GM12892 (cell line): ENCODE measurements around the gene VAPB.

Experiments used
- DNase-seq: peaks from one replicate; pipeline ENCODE4 v3.0.0; 2011; ENCODE audit not compliant: insufficient read length
- FAIRE-seq: peaks from 2 replicates; lab custom pipeline; 2011; peaks lifted over from hg19 to GRCh38; lab: Jason Lieb, UNC
- POLR2A ChIP-seq: IDR thresholded peaks from 2 replicates; pipeline ENCODE4 v1.6.1; 2011; ENCODE audit warnings: low read depth, low read length, control low read depth
- POLR2AphosphoS5 ChIP-seq: IDR thresholded peaks from 2 replicates; pipeline ENCODE4 v1.6.1; 2011; ENCODE audit warnings: low read depth, low read length, control low read depth
- TAF1 ChIP-seq: IDR thresholded peaks from 2 replicates; pipeline ENCODE4 v1.6.1; 2011; ENCODE audit warnings: low read depth, mild to moderate bottlenecking, control low read depth, low read length, borderline replicate concordance

VAPB gene

DNA sequence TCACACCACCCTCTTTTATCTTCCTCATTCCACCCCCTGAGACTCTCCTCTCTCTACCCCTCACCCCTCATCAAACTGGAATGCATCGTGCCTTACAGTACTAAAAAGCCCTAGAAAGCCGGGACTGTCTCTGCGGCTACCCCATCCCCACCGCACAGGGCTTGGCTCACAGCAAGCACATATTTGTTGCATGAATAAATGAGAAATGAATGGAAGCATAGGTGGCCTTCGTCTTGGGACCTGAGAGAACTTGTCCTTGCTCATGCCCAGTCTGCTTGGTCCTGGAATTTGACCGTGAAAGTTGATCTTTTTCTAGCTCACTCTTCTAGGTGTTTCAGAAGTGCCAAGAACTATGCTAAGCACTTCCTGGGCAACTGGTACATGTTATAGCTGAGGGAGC, 72.9 kb downstream of the VAPB start:
- FAIRE-seq (no peak), DNase-seq (no peak)
- TF ChIP-seq POLR2A (no peak), POLR2AphosphoS5 (no peak), TAF1 (no peak)

DNA sequence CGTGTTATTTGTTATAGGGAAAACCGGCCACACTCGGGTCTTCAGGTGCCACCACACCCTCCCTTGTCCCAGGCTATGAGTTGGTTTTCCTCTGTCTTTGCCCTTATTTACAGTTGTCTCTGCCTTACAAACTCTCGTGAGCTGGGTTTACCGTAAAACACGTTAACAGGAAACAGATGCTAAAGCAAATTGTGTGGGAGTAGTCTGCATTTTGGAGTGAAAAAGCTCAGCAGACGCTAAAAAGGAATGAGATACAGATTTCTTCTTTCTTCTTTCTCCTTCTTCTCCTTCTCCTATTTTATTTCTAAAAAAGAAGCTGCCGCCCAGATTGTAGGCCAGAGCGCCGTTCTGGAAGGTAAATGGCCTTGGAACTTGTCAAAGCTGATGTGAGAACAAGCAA, 74.2 kb downstream of the VAPB start:
- FAIRE-seq (no peak), DNase-seq (no peak)
- TF ChIP-seq TAF1: no peak
- no peak for TF ChIP-seq POLR2AphosphoS5
- TF ChIP-seq POLR2A: no peak

- no peak for FAIRE-seq
Observed at GRCh38 chr20:58464838-58465237, 75.8 kb downstream of the VAPB start.

DNA sequence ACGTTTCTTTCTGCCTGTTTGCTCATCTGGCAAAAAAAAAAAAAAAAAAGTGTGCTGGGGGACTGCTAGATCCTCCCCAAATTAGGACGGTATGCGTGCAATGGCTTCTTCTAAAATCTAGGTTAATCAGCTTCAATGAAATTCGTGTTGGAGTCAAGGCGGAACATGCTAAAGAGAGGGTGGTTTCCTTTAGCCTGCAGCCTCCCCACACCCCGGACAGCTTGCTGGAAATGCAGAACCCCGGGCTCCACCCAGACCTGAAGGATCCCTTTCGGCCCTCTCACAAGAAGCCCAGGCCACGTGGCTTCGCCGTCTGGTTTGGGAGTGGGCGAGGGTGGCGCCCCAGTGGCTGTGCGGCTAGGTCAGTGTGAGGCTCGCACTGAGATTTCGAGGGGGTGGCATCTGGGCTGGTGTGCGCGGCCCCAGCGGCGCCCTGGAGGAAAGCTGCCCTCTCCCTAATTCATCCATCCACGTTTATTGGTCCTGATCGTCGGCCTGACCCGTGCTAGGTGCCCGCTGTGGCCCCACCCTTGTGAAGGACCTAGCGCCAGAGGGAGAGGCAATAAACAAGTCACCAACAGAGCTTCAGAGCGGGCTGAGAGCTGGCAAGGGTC, 77.2 kb downstream of the VAPB start:
- no peak for DNase-seq
- TF ChIP-seq TAF1 (no peak), POLR2AphosphoS5 (no peak), POLR2A (no peak)
- FAIRE-seq: no peak

More at GRCh38 chr20:58464838-58465237, 75.8 kb downstream of the VAPB start:
- no peak for DNase-seq
- TF ChIP-seq POLR2AphosphoS5: no peak

DNA sequence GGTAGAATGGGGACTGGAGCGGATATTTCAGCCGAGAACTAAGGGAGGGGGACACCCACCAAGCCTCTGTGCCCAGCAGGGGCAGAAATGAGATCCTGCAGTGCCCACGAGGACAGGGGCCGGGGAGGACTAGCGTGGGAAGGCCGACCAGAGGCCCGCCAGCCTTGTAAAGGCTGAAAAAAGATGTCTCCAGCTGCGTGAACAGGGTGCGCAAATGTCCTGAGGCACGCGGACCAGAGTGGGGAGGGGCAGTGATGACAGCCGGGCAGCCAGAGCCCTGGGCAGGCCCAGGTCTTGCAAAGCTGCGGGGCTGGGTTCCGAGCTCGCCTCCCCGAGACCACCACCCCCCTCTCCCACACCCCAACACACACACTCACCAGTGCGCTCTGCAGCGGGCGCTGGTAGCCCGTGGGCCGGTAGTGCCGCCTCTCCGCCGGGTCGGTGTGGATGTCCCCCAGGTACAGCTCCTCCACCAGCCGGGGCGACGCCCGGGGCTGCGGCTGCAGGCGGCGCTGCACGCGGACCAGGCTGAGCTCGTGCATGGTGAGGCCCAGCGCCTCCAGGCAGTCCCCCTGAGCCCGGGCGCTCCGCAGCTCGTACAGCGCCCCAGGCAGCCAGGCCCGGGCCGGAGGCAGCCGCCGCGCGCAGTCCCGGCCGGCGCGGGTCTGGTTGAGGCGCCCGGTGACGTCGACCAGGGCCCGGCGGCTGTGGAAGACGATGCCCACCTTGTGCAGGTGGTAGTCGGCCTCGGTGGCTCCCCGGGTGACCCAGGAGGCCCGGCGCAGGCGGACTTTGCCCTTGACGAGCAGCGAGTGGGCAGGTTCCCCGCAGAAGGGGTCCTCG, 77.9 kb downstream of the VAPB start:
- no peak for TF ChIP-seq TAF1
- TF ChIP-seq POLR2A: no peak
- no peak for TF ChIP-seq POLR2AphosphoS5
- FAIRE-seq: no peak
- no peak for DNase-seq

DNA sequence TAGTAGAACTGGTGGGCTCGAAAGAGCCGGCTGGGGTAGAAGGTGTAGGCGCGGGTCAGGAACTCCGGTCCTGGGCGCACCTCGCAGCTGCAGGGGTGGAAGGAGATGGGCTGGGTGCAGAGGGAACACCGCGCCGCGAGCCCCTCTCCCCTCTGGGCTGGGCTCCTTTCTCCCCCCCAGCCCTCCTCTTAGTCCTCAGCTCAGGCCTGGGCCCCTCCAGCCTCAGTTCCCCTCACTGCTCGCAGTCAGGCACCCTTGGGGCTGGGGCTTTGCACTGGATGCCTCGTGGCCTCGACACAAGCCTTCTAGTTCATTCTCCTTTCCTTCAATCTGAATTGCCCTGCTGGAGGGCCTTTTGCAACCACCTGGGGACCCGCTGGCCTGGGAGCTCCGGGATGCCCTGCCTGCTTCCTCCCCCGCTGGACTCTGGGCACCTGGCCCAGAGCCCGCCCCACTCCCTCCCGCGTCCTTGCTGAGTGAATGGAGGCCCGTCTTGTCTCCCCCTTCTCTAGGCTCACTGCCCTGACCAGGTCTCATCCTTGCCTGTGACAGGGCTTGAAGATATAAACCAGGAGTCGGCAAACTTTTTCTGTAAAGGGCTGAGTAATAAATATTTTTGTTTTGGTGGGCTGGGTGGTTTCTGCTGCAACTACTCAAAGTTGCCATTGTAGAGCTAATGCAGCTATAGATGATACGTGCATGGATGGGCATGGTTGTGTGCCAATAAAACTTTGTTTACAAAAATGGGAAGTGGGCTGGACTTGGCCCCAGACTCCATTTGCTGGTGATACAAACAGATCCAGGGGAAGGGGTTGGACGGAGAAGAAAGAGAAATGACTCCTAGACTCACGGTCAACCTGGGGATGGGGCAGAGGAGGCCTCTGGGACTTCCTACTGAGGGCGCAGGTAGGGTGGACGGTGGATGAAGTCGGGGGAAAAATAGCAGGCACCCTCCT, 78.8 kb downstream of the VAPB start:
- no peak for TF ChIP-seq POLR2A
- TF ChIP-seq TAF1: no peak
- no peak for TF ChIP-seq POLR2AphosphoS5
- FAIRE-seq (no peak), DNase-seq (no peak)

- DNase-seq (no peak), FAIRE-seq (no peak)
- TF ChIP-seq POLR2AphosphoS5: no peak
- no peak for TF ChIP-seq POLR2A
- no peak for TF ChIP-seq TAF1
Observed at GRCh38 chr20:58469616-58470015, 80.6 kb downstream of the VAPB start.

DNA sequence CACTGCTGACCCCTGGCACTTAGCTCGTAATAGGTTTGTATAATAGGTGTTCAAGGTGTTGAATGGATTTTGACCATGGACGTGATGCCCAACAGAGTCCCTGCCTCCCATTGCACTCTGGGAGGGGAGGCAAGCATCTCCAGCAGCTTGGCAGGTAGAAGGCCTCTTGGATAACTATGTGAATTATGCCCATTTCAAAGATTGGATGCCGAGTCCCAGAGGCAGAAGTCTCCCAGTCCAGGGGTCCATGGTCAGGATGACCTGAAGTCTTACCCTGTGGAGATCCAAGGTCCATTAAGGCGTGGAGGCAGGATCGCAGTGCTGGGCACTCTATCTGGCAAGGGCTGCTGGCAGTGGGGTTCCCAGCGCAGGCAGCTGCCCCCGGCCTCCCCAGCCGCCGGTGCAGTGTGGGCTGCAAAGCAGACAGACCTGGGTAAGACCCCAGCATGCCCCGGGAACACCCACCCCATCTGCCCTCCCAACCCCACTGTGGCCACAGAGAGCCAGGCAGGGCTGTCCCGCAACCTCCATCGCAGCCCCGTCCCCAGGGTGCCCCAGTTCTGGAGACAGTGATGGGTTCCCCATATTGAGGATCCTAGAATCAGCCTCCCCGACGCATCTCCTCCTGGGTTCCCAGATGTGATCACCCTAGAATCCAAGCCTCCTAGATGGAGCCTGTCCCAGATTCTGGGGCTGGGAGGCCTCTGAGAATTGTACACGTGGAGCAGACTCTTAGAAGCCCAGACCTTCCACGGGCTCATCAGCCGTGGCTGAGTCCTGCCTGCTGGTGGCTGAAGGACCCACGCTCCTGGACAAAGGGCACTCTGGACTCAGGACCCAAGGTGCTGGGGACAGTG, 81.5 kb downstream of the VAPB start:
- DNase-seq (no peak), FAIRE-seq (no peak)
- TF ChIP-seq TAF1 (no peak), POLR2A (no peak), POLR2AphosphoS5 (no peak)

GRCh38 chr20:58471193-58472164, 82.5 kb downstream of the VAPB start:
- TF ChIP-seq POLR2AphosphoS5: no peak
- TF ChIP-seq POLR2A: no peak
- no peak for TF ChIP-seq TAF1
- DNase-seq (no peak), FAIRE-seq (no peak)

DNA sequence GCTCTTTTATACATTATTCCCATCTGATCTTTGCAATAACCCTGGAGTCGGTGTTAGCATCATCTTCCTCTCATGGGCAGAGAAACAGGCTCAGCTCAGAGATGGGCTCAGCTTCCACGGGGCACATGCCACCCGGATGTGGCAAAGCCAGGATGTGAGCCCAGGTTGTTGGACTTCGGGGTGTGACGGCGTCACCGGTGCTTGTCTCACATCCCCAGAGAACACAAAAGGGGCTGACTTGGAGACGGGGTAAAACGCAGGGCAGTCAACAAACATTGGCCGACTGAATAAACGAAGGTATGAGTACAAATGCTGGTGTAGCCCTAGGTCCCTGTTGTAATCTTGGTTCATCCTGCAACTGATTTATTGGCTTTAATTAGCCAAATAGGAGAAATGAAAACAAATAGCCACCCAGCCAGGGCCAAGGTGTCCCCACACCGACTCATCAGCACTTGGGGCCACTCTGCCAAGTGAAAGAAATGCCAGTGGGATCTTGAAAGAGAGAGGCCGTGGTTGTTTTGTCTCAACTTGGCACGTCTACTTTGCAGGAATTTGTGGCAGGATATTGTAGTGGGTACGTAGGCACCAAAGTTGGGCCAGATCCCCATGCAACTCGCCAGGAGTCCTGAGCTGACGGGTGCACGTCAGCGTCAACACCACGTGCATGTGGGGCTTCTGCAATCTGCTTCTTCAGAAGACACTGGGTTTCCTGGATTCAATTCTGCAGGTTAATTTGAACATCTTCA, 83.4 kb downstream of the VAPB start:
- DNase-seq (no peak), FAIRE-seq (no peak)
- no peak for TF ChIP-seq TAF1
- no peak for TF ChIP-seq POLR2AphosphoS5
- TF ChIP-seq POLR2A: no peak
